NCI-H2081 treated with DMSO at 0.1 percent for 48 hours (cell line): Measurements from ENCODE around the gene NLRP5.
"Not testable (repeated sequence)": the region's sequence is repeated elsewhere in the genome, so short reads cannot be mapped to it uniquely, and the experiment has no call there.

Experiments
- DNase-seq: peaks from one replicate; lab custom pipeline; 2025; lab: John Stamatoyannopoulos, UW

The NLRP5 gene

DNA sequence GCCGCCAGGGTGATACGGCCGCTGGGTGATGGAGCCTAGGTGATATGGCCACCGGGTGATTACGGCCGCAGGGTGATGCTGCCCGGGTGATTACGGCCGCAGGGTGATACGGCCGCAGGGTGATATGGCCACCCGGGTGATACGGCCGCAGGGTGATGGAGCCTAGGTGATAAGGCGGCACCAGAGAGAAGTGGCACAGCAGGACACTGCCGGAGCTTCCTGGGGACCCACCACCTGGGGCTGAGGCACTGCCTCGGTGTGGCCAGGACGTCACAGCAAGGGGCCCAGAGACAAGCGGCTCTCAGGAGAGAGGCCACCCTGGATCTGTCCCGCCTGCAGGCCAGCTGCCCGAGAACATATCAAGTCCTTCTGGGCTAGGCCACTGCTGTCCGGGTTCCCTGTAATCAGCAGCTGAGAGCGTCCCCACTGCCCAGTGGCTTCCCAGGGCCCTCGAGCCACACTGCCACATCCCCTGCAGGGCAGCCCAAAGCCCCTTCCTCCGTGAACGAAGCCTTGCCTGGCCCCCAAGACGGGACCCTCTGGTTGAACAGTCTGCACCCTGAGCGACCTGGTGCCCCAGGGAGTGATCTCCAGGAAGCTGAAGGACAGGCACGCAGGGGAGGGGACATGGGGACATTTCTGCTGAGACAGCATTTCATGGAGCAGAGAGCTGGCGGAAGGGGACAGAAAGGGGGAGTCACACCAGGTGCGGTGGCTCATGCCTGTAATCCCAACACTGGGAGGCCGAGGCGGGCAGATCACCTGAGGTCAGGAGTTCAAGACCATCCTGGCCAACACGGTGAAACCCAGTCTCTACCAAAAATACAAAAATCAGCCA lies 112.4 kb downstream of the NLRP5 start:
- DNase-seq: no peak

DNA sequence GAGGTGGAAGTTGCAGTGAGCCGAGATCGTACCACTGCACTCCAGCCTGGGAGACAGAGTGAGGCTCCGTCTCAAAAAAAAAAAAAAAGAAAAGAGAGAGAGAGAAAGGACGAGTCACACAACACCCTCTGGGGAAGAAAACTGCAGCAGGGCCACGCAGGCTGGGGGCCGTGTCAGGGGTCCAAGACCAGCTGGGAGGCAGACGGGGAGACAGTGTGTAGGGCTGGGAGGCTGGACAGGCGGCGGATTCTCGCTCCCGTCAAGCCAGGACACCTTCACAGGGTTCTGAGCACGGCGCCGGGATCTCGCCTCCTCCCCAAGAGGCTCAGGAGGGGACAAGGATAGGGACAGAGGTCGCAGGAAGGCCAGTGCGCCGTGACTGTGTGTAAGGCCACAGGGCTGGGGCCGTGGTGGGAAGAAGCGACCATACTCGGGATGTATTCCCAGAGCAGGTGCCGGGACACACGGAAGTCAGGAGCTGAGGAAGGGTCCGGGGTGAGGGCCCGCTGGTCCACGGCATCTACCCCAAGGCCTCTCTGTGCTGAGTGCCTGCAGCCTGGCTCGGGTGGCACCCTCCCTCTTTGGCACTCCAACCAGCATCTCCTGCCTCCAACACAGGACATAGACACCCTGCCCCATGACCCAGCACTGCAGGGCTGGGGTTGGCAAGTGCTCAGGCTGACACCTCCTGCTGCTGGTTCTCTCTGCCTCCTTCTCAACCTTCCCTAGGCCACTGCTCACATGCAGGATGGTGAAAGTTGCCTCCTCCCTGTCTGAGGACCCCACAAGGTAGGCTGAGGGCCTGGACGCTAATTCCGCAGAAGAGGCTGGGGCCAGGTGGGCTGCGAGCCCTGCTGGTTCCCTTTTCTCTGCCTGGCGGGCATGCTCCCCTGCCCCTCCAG lies 113.3 kb downstream of the NLRP5 start:
- no peak for DNase-seq

DNA sequence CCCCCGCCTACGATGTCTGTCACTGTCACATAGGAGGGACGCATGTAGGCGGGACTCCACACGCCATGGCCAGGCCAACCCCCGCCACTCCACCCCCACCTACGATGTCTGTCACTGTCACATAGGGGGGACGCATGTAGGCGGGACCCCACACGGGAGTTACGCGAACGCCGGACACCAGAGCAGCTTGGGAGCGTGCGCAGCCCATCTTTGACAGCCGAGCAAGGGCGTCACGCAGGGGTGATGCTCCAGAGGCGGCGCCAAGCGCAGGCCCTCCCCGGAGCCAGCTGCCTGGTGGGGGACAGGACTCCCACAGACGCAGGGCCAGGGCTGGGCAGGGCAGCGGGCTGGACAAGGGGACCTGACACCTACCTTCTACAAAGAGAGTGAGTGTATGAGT lies 114.5 kb downstream of the NLRP5 start:
- no peak for DNase-seq

DNA sequence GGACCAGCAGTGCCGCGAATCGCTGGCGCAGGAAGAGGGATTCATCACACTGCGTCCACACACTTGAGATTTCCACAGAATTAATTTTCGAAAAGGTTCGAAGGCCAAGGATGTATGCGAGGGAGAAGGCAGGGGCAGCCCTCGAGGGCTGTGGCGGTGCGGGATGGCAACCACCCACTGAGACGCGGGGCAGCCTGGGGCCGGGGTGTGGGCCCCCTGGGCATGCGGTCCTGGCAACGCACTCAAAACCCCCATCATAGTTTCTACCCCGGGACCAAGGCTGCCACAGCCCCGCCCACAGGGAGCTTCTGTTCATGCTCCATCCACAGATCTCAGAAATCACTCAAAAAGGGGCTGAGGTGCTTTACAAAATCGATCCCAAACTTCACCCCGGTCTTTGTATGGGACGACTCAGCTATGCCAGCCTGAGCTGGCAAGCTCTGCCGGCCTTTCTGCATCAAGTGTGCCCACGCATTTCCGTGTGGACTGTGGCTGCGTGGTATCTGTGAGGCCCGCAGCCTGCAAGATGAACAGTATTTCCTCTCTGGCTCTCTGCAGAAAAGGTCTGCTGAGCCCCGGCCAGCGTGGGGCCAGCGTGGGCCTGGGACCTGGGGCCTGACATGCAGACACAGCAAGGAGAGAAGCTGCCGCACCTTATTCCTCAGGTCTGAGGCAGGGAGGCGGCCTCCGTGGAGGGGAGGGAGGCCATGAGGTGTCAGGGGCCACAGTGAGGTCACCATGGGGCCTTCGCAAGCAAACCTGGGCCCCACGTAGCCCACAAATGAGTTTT lies 115.4 kb downstream of the NLRP5 start:
- no peak for DNase-seq

DNA sequence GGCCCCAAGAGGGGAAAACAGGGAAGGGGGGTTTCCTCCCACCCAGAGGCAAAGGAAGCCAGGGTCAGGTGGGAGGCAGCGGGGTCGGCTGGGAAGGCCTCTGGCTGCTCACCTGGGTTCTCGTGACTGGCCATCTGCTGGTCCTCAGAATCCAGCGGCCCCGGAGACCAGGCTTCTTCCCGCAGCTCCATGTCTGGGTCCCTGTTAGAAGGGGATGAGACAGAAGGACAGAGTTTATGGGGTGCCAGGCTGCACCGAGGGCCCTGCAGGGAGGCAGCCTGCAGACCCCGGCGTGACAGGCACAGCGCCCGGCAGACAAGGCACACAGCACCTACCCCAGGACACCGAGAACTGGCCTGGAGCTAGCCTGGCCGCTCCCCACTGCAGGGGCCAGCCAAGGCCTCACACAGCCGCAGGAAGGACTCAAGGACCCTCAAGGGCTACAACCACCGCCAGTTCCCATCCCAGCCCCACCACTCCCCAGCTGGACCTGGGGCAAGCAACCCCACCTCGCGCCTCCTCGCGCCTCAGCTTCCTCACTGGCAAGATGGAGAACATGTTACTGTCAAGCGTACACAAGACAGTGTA lies 116.5 kb downstream of the NLRP5 start:
- no peak for DNase-seq

DNA sequence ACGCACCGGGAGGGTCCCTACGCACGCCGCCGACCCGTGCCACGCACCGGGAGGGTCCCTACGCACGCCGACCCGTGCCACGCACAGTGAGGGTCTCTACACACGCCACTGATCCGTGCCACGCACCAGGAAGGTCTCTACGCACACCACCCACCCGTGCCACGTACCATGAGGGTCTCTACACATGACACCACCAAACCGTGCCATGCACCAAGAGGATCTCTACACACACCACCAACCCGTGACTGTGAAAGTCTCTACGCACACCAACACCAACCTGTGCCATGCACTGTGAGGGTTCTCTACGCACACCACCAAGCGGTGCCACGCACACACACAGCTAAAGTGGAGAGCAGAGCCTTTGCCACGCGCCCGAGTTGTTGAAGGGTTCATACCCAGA lies 117.8 kb downstream of the NLRP5 start:
- DNase-seq: no peak

DNA sequence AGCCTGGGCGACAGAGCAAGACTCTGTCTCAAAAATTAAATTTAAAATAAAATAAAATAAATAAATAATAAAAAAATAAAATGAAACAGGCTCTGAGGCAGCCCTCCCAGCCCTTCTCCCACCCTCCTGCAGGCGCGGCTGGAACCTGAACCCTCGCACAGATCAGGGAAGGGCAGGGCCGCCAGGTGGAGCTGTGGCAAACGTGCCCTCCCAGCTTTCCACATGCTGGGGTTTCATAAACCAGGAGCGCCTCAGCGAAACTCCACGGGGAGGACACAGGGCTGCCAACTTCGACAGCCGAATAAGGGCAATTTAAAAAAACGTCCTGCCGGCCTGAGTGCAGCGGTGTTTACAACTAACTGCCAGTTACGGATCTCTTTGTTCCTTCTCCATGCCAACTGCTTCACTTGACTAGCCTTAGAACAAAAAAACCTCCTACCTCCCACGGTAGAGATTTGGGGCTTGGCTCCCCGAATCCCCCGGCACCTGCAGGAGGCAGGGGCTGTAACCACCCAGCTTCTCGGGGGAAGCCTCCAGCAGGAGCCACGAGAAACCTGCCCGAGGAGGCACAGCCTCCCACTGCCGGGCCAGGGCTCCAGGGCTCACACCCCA lies 118.6 kb downstream of the NLRP5 start:
- peak; percentile 85 for DNase-seq

DNA sequence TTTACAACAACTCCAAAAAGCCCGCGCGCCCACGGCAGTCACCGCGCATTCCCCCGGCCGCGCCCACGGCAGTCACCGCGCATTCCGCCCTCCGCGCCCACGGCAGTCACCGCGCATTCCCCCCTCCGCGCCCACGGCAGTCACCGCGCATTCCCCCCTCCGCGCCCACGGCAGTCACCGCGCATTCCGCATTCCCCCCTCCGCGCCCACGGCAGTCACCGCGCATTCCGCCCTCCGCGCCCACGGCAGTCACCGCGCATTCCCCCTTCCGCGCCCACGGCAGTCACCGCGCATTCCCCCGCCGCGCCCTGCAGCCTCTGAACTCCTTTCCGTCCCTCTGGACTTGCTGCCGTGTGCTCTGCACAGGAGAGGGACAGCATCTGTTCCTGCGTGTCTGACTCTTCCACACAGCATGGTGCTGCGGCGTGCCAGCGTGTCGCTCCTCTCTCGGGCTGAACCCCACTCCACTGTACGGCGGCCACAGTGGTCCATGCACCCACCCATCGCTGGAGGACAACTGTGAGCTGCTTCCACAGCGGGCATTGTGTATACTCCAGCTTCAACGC lies 119.3 kb downstream of the NLRP5 start:
- DNase-seq: not testable (repeated sequence)

DNA sequence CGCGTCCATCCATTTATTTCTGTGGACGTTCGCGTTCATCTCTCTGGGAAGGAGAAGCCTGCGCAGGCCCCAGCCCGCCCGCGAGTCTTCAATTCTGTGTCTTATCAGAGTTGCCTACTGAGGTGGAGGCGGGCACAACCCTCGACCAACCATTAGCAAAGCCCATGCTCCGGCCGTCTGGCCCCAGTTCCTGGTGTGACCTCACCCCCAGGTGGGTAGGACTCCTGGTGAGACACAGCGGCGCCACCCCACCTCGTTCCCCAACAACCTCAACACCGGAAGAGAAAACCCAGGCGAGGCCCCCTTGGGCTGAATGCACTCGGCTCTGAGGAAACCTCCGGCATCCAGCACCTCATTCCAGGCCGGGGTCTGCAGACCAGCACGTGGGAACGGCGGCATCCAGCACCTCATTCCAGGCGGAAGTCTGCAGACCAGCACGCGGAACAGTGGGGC lies 119.8 kb downstream of the NLRP5 start:
- no peak for DNase-seq

DNA sequence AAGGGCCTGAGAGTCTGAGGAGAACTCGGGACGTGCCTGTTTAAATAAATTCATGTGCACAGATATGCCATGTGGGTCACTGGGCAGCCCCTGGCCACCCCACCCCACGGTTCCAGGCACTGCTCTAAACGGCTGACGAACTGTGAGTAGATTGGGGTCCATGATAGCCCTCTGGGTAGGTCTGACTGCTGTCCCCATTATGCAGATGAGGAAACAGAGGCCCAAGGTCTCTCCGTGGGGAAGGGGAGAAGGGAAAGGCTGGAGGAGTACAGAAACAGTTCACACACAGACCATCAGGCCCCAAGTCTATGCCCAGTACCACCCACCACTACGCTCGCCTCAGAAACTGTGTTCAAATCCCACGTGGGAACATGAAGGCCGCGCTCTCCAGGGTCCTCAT lies 120.4 kb downstream of the NLRP5 start:
- DNase-seq: no peak

DNA sequence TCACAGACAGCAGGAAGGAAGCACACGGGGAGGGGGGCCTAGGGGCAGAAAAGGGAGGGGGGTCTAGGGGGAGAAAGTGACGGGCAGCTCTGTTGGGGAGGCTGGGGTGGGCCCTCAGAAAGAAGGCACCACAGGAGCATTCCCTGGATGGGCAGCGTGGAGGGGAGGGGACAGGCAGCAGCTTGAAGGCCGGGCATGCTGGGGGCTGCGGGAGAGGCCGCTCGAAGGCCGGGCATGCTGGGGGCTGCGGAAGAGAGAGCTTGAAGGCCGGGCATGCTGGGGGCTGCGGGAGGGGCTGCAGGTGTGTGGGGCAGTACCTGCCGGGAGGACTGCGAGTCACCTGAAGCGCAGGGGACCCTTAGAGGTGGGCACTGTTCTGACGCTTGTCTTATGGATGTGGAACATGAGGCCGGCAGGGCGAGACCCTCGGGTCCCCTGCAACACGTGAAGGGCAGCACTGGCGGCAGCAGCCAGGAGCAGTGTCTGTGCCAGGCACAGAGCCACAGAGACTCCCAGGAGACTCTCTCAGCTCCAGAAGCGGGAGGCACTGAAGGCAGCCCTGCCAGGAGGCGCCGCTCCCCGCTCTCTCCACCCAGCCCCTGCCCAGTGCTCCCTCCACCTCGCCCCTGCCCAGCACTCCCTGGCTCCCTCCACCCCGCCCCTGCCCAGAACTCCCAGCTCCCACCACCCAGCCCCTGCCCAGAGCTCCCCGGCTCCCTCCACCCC lies 121.2 kb downstream of the NLRP5 start:
- DNase-seq: no peak

DNA sequence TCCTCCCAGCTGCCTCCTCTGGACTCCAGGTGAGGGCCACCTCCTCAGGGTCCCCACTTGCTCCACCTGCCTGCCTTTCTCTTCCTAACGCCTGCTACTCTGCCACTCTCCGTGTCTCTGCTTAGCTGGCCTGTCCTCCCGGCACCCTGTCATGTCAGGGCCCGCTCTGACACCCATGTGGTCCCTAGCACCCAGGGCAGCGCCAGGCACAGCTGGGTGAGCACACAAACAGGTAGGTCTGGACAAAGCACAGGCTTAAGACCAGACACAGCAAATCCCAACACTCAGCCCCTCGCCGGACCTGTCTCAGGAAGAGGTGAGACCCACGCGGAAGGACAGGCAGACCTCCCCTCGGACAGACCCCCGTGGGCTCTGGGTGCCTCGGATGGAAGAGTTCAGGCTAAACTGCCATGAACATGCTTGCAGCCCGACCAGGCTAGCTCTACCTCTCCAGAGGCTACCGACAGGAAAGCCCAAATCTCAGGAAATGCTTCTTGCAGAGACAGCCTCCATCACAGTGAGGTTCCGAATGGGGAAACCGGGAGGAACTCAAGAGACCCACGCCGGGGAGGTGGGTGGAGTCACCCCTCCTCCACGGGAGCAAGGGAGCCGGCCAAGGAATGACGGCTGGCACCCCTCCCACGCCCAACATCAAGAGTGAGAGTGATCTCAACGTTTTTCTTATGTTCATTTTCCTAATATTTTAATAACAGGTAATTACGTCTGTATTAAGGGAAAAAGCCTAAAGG lies 122.0 kb downstream of the NLRP5 start:
- no peak for DNase-seq

DNA sequence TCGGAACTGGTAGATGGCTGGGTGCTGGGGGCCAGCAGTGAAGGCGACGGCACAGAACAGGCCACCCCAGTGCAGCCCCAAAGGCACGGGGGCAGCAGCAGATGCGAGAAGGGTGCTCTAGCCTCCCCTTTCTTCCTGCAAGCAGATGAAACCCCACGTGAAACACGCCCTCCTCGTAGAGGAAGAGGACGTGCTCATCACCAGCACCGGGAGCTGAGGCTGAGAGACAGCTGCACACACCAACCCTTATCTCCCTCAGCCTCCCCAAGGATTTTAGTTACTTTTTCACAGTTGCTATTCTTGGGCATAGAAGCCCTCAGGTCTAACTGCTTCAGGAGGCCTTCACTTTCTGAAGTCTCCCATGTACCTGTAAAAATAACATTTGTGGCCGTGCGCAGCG lies 122.7 kb downstream of the NLRP5 start:
- no peak for DNase-seq

DNA sequence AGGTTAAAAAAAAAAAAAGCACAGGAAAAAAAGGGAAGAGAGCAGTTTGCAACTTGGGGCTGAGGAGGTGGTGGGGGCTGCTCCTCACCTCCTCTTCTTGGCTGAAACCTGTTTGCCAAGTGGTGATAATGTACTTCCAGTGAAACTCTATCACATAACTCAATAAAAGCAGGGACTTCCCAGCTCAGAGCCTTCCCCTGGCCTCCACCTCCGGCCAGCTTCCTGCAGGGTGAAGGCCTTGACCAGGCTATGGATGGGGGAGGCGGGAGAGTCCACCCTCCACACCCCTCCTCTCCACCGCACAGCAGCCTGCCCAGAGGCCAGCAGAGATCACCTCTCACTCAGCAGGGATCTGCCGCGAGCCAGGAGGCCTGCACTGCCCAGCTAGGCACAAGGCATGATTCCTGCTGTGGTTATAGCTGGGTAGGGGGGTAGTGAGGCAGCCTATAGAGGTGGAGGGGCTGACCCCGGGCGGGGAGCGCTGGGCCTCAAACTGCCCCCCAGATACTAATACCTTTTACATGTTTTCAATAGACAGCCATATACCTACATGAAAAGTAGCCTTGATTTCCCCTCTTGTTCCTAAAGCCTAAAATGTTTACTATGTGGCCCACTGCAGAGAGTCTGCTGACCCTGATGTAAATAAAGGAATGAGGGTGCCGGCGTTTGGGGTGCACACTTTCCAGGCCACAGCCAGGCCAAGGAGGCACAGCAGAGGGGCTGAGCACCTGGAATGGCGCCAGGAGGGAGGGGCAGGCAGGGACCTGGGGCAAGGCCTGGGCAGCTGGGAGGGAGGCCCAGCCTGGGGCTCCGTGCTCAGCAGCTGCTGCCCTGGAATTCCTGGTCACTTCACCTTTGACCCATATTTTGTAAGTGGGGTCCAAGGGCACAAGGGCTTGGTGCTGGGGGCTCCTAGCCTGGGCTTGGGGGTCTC lies 124.2 kb downstream of the NLRP5 start:
- no peak for DNase-seq
